IMR-90 (cell line): ENCODE measurements around the gene PANX1. TPM values are rescaled to one million over a fixed set of nuclear protein-coding genes. Genes with fewer than 3 reads are reported as not detected.
"Not testable (repeated sequence)": the region's sequence is repeated elsewhere in the genome, so short reads cannot be mapped to it uniquely, and the experiment has no call there.

Experiments used
- ATAC-seq: fragments of 200-7000 bp; cut with Tn5 transposase; 2 replicates; pipeline ENCODE4 v1.9.1; 2020; ENCODE audit warnings: low read depth, mild to moderate bottlenecking, moderate library complexity
- BruUV-seq: library from RNA; stranded (reverse); fragments of 400-500 nt; replicated peaks from 2 replicates; lab custom pipeline; 2021; lab: Mats Ljungman, UMichigan
- CTCF ChIA-PET: fragments of 300-600 bp; formaldehyde crosslinking; extraction: SDS; loops from one replicate; lab custom pipeline; 2021; ENCODE audit warnings: antibody characterized with exemption; lab: Yijun Ruan, JAX
- POLR2A ChIA-PET: fragments of 300-600 bp; sonication (Branson Sonifier 250); formaldehyde crosslinking; loops from one replicate; lab custom pipeline; 2022; ENCODE audit warnings: antibody characterized with exemption; ENCODE audit not compliant: unreplicated experiment; lab: Charles Lee
- DNase-seq: peaks from one replicate; pipeline ENCODE4 v3.0.0; 2013
- H2AFZ ChIP-seq: replicated peaks from 2 replicates; pipeline ENCODE3; 2013; ENCODE audit warnings: low read length, mild to moderate bottlenecking; ENCODE audit not compliant: poor library complexity
- H2AK5ac ChIP-seq: 2 replicates; pipeline ENCODE4 v1.6.1; 2013; ENCODE audit warnings: low read depth, low read length, inconsistent platforms
- H2AK9ac ChIP-seq: replicated peaks from 2 replicates; pipeline ENCODE3; 2013; ENCODE audit warnings: mild to moderate bottlenecking, low read depth, low read length, moderate library complexity; ENCODE audit not compliant: poor library complexity
- H2BK120ac ChIP-seq: 2 replicates; pipeline ENCODE4 v1.6.1; 2013; ENCODE audit warnings: low read depth, low read length, inconsistent platforms
- H2BK15ac ChIP-seq: 3 replicates; pipeline ENCODE4 v1.6.1; 2013; ENCODE audit warnings: low read depth, low read length, inconsistent platforms
- H2BK20ac ChIP-seq: 2 replicates; pipeline ENCODE4 v1.6.1; 2013; ENCODE audit warnings: low read depth, mild to moderate bottlenecking, inconsistent platforms, low read length, moderate library complexity
- H2BK5ac ChIP-seq: 2 replicates; pipeline ENCODE4 v1.6.1; 2013; ENCODE audit warnings: mild to moderate bottlenecking, low read depth, low read length, inconsistent platforms; ENCODE audit not compliant: poor library complexity, severe bottlenecking
- H3K14ac ChIP-seq: replicated peaks from 2 replicates; pipeline ENCODE4 v1.6.1; 2013; ENCODE audit warnings: low read depth, low read length, inconsistent platforms
- H3K18ac ChIP-seq: 2 replicates; pipeline ENCODE4 v1.6.1; 2013; ENCODE audit warnings: low read depth, low read length, control low read depth
- H3K23ac ChIP-seq: 2 replicates; pipeline ENCODE4 v1.6.1; 2013; ENCODE audit warnings: low read depth, low read length, inconsistent platforms
- H3K27ac ChIP-seq: 2 replicates; pipeline ENCODE4 v1.5.1; 2013; ENCODE audit warnings: mild to moderate bottlenecking, control low read depth, low read length; ENCODE audit not compliant: insufficient read depth
- H3K27me3 ChIP-seq: 2 replicates; pipeline ENCODE4 v1.6.1; 2013; ENCODE audit warnings: low read length; ENCODE audit not compliant: control insufficient read depth, insufficient read depth
- H3K36me3 ChIP-seq: 2 replicates; pipeline ENCODE4 v1.6.1; 2013; ENCODE audit warnings: low read length, mixed read lengths; ENCODE audit not compliant: control insufficient read depth, insufficient read depth
- H3K4ac ChIP-seq: 2 replicates; pipeline ENCODE4 v1.6.1; 2013; ENCODE audit warnings: low read depth, low read length, inconsistent platforms
- H3K4me1 ChIP-seq: 2 replicates; pipeline ENCODE4 v1.6.1; 2013; ENCODE audit warnings: low read length, mixed read lengths; ENCODE audit not compliant: control insufficient read depth, insufficient read depth
- H3K4me2 ChIP-seq: 2 replicates; pipeline ENCODE4 v1.6.1; 2013; ENCODE audit warnings: low read depth, mild to moderate bottlenecking, control low read depth, low read length, moderate library complexity
- H3K4me3 ChIP-seq: 2 replicates; pipeline ENCODE4 v1.5.1; 2013; ENCODE audit warnings: low read depth, mild to moderate bottlenecking, control low read depth, low read length, moderate library complexity; ENCODE audit not compliant: insufficient read depth
- H3K56ac ChIP-seq: 2 replicates; pipeline ENCODE4 v1.6.1; 2013; ENCODE audit warnings: low read length, inconsistent platforms; ENCODE audit not compliant: insufficient read depth; ENCODE audit errors: extremely low read depth
- H3K79me1 ChIP-seq, 2 experiments: 2 replicates each; pipeline ENCODE4 v1.6.1; 2013; ENCODE audit warnings: low read length in 2 of 2, inconsistent platforms in 1 of 2, low read depth in 1 of 2
- H3K9ac ChIP-seq: 2 replicates; pipeline ENCODE4 v1.6.1; 2013; ENCODE audit warnings: low read depth, low read length, control low read depth
- H3K9me1 ChIP-seq: 2 replicates; pipeline ENCODE4 v1.6.1; 2013; ENCODE audit warnings: low read length, inconsistent platforms; ENCODE audit not compliant: insufficient read depth
- H3K9me3 ChIP-seq: 2 replicates; pipeline ENCODE4 v1.6.1; 2013; ENCODE audit warnings: low read length; ENCODE audit not compliant: control insufficient read depth, insufficient read depth
- H4K20me1 ChIP-seq: 2 replicates; pipeline ENCODE4 v1.6.1; 2013; ENCODE audit warnings: low read length, inconsistent platforms; ENCODE audit not compliant: insufficient read depth
- H4K5ac ChIP-seq: 2 replicates; pipeline ENCODE4 v1.6.1; 2013; ENCODE audit warnings: mild to moderate bottlenecking, low read depth, low read length, control low read depth
- H4K8ac ChIP-seq, 2 experiments: 2 replicates each; pipeline ENCODE4 v1.6.1; 2013; ENCODE audit warnings: low read depth in 2 of 2, low read length in 2 of 2, control low read depth in 1 of 2, inconsistent platforms in 1 of 2
- H4K91ac ChIP-seq: 2 replicates; pipeline ENCODE4 v1.6.1; 2013; ENCODE audit warnings: low read depth, low read length, inconsistent platforms; ENCODE audit not compliant: insufficient read depth
- WGBS, 2 experiments: methylation state at CpG; one replicate each; pipeline versions ENCODE4 v1.1.5 to v1.1.7; 2013; ENCODE audit warnings: missing lambda C conversion rate in 2 of 2; ENCODE audit not compliant: insufficient read length in 1 of 2; ENCODE audit errors: extremely low coverage in 2 of 2; 5-methylcytosine and 5-hydroxymethylcytosine counted together
- dilution Hi-C: fragments of 300-500 bp; cut with HindIII; formaldehyde crosslinking; loops from one replicate; pipeline ENCODE4 v1.14.3; 2018; ENCODE audit warnings: low sequenced_read_pairs; ENCODE audit not compliant: unreplicated experiment
- in situ Hi-C: fragments of 300-500 bp; cut with MboI; formaldehyde crosslinking; loops from 3 replicates; pipeline ENCODE4 v1.14.3; 2019; ENCODE audit warnings: low sequenced_read_pairs, inconsistent platforms, mixed read lengths
- intact Hi-C: fragments of 100-400 bp; cut with micrococcal nuclease; formaldehyde crosslinking; loops from 2 replicates; pipeline ENCODE4 v1.10.0; 2022
- polyA plus RNA-seq, 3 experiments: library from polyadenylated mRNA; depleted of rRNA; stranded (reverse); fragments of >200 nt; gene quantifications; 2 replicates each; pipeline ENCODE4 v1.2.3, GENCODE V29; 2012; ENCODE audit warnings: low replicate concordance in 1 of 3
- total RNA-seq: library from RNA; depleted of rRNA; stranded (reverse); fragments of >200 nt; gene quantifications from 2 replicates; pipeline ENCODE4 v1.2.3, GENCODE V29; 2012

PANX1 gene
- total and polyA plus RNA-seq, 2 of the 4 experiments (the other 2 are of a cell fraction), result 29.8 to 70.8 TPM

- DNase-seq, H3K14ac ChIP-seq, H3K56ac ChIP-seq, H2BK20ac ChIP-seq, H3K4me2 ChIP-seq, POLR2A ChIA-PET, H3K18ac ChIP-seq, CTCF ChIA-PET, H4K91ac ChIP-seq, H2AK9ac ChIP-seq, BruUV-seq, intact Hi-C loops, H2BK5ac ChIP-seq, in situ Hi-C loops, H3K4me3 ChIP-seq, H3K27ac ChIP-seq, ATAC-seq, H2BK15ac ChIP-seq, H2BK120ac ChIP-seq, dilution Hi-C loops, H2AK5ac ChIP-seq, H3K9me3 ChIP-seq, H3K9ac ChIP-seq, H3K4ac ChIP-seq, H3K23ac ChIP-seq, H2AFZ ChIP-seq, H3K27me3 ChIP-seq, H3K36me3 ChIP-seq, H4K5ac ChIP-seq, H4K8ac ChIP-seq: not testable (repeated sequence)
- Histone ChIP-seq H3K4me1 (peaks cover 17% of the 10 kb centered on the region), H4K20me1 (peaks cover 24% of the 10 kb centered on the region), H3K9me1 (peaks cover 11% of the 10 kb centered on the region), H3K79me1 (peaks cover 30 to 35% of the 10 kb centered on the region in 2 experiments)
- WGBS, 2 experiments, result no CpG with 5 or more reads among the region's 3 CpGs
These were observed 28.7 kb downstream of the PANX1 start for GRCh38 chr11:94157339-94157738.
